Measurements from ENCODE around the gene INPP5B.
A peak's percentile ranks its signal among the peaks of the same experiment; 100 is the strongest.

The INPP5B gene

DNA sequence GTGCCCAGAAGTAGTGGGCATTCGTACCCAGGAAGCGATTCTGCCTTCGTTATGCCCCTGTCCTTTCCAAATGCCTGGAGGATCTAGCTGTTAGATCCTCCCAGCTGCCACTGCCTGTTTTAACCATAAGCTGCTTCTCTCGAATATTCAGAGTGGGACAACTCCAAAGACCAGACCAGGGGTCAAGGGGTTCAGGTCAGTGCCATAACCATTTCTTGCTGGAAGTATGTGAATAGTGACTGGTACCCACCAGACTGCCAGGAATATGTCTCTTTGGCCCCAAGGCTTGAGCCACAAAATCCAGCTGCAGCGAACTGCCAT is 86.5 kb downstream of the INPP5B start:
- peaks cover 31% of the 10 kb centered on the region for H3K79me2 ChIP-seq (ENCODE audit: insufficient read depth, low read length)
- no peaks in the 10 kb centered on the region for H3K27me3 ChIP-seq (ENCODE audit: insufficient read depth, low read length, poor library complexity, severe bottlenecking)
- peaks cover 22% of the 10 kb centered on the region; the same call in 1 of the 2 replicates for H3K36me3 ChIP-seq (ENCODE audit: insufficient read depth, low read length)
- no peaks in the 10 kb centered on the region for H3K9me2 ChIP-seq (replicated peaks; ENCODE audit: low read depth, low read length)
- H3K4me2 ChIP-seq (ENCODE audit: low read depth, low read length, poor library complexity, severe bottlenecking), result peak overlapping the region; percentile 73
- peak overlapping the region; percentile 94 for H3K4me3 ChIP-seq (ENCODE audit: low read length, poor library complexity, severe bottlenecking)
- H3K4me1 ChIP-seq (ENCODE audit: insufficient read depth, low read length, poor library complexity, severe bottlenecking), result peaks cover 25% of the 10 kb centered on the region
- H4K20me1 ChIP-seq (ENCODE audit: insufficient read depth, low read length, poor library complexity, severe bottlenecking), result peaks cover 14% of the 10 kb centered on the region
- H3K9me3 ChIP-seq (ENCODE audit: insufficient read depth, low read depth, low read length), result no peaks in the 10 kb centered on the region
- H2AFZ ChIP-seq (ENCODE audit: low read length), result 0 out of 2 replicates have a peak overlapping the region, but pooled peaks have one; percentile 14
- no peak for TF ChIP-seq EZH2phosphoT487 (IDR thresholded peaks at IDR 0.05; ENCODE audit: borderline replicate concordance)
- TF ChIP-seq, protein P1, sequence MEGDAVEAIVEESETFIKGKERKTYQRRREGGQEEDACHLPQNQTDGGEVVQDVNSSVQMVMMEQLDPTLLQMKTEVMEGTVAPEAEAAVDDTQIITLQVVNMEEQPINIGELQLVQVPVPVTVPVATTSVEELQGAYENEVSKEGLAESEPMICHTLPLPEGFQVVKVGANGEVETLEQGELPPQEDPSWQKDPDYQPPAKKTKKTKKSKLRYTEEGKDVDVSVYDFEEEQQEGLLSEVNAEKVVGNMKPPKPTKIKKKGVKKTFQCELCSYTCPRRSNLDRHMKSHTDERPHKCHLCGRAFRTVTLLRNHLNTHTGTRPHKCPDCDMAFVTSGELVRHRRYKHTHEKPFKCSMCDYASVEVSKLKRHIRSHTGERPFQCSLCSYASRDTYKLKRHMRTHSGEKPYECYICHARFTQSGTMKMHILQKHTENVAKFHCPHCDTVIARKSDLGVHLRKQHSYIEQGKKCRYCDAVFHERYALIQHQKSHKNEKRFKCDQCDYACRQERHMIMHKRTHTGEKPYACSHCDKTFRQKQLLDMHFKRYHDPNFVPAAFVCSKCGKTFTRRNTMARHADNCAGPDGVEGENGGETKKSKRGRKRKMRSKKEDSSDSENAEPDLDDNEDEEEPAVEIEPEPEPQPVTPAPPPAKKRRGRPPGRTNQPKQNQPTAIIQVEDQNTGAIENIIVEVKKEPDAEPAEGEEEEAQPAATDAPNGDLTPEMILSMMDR (conservative IDR thresholded peaks at IDR 0.05; ENCODE audit: low read length), result no peak
- no peaks in the 10 kb centered on the region for H3F3A ChIP-seq (ENCODE audit: low read depth)
- H3K9ac ChIP-seq (ENCODE audit: low read depth, low read length, poor library complexity, severe bottlenecking), result peak overlapping the region; percentile 80

DNA sequence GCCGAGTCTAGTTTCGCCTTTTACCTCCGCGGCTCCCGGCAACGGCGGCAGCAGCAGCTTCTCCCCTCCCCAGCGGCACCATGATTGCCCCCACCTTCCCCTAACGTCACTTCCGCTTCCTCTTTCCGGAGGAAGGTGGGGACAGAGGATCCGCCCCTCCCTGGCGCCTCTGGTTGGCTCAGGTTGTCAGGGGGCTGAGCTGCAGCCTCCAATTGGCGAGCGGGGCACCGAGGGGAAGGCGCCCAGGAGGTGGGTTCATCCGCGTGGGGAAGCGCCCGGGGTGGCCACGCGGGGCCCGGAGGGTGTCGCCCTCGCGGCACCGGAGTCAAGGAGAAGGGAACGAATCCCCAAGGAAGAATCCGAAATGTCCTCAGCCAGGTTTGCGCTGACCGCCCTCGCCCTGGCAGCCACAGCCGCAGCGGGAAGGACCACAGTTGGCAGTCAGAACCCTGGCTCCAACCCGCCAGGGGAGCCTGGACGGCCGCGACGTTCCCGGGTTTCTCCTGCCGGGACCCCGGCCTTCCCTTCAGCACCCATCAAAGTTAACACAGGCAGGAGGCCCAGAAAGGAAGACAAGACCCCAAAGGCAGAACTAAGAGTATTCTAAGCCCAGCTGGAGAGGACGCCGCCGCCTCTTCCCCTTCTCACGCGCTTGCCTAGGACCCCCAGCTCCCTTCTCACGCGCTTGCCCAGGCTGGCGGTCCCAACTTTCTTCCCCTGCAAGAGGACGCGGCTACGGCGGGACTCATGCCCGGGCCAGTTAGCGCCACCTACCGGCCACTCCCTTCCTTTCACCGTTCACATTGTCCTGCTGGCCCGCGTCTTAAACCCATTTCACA is 87.1 kb downstream of the INPP5B start, which contains the start of gene MTF1:
MTF1 (minus strand) TSS at position 86 of the 839 bp plus-strand sequence. CDS start 1,934 bp downstream, outside the sequence.
- no peak for TF ChIP-seq EZH2phosphoT487 (IDR thresholded peaks at IDR 0.05; ENCODE audit: borderline replicate concordance)
- TF ChIP-seq, protein P1 (conservative IDR thresholded peaks at IDR 0.05; ENCODE audit: low read length), result peak; percentile 84
- H3F3A ChIP-seq (ENCODE audit: low read depth), result no peaks in the 10 kb centered on the region
- H3K36me3 ChIP-seq (ENCODE audit: insufficient read depth, low read length), result peaks cover 19% of the 10 kb centered on the region; the same call in 1 of the 2 replicates
- H3K4me3 ChIP-seq (ENCODE audit: low read length, poor library complexity, severe bottlenecking), result peak within 1 kb of the TSS; percentile 94
- peaks cover 25% of the 10 kb centered on the region for H3K4me1 ChIP-seq (ENCODE audit: insufficient read depth, low read length, poor library complexity, severe bottlenecking)
- no peaks in the 10 kb centered on the region for H3K9me2 ChIP-seq (replicated peaks; ENCODE audit: low read depth, low read length)
- peak within 1 kb of the TSS; percentile 91 for H2AFZ ChIP-seq (ENCODE audit: low read length)
- peaks cover 36% of the 10 kb centered on the region for H3K79me2 ChIP-seq (ENCODE audit: insufficient read depth, low read length)
- H3K9ac ChIP-seq (ENCODE audit: low read depth, low read length, poor library complexity, severe bottlenecking), result peak within 1 kb of the TSS; percentile 85
- no peaks in the 10 kb centered on the region for H3K9me3 ChIP-seq (ENCODE audit: insufficient read depth, low read depth, low read length)
- no peaks in the 10 kb centered on the region for H3K27me3 ChIP-seq (ENCODE audit: insufficient read depth, low read length, poor library complexity, severe bottlenecking)
- H3K4me2 ChIP-seq (ENCODE audit: low read depth, low read length, poor library complexity, severe bottlenecking), result peak within 1 kb of the TSS; percentile 93
- H4K20me1 ChIP-seq (ENCODE audit: insufficient read depth, low read length, poor library complexity, severe bottlenecking), result peaks cover 14% of the 10 kb centered on the region

DNA sequence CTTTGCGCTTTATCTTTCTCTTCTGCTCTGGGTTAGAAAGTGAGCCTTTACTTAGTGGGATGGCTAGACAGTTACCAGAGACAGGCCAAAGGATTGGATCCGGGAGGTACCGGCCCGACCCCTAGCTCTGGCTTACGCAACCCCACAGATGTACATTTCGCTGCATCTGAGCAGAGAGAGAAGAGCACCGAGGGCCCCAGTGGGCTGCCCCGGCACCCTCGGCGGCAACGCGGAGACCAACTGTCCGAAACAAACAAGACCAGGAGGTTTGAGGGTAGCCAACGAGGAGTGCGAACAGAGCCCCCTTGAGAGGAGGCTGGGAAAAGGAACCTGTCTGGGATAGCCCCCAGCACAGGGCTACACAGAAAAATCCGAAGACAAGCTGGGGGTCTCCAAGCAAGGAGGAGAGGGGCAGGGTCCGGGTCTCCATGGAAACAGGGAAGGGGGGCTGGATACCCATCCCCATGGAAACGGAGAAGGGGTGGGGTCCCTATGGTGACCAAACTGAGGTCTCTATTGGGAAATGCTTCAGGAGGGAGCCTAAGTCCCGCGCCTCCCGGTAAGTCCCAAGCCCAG is 87.8 kb downstream of the INPP5B start:
- Histone ChIP-seq H3K9ac (ENCODE audit: low read depth, low read length, poor library complexity, severe bottlenecking) (peak overlapping the region; percentile 85), H3K36me3 (ENCODE audit: insufficient read depth, low read length) (peaks cover 15% of the 10 kb centered on the region; the same call in 1 of the 2 replicates), H3F3A (ENCODE audit: low read depth) (no peaks in the 10 kb centered on the region), H3K4me2 (ENCODE audit: low read depth, low read length, poor library complexity, severe bottlenecking) (peak overlapping the region; percentile 93), H2AFZ (ENCODE audit: low read length) (peak overlapping the region; percentile 76), H3K9me2 (replicated peaks; ENCODE audit: low read depth, low read length) (no peaks in the 10 kb centered on the region), H3K79me2 (ENCODE audit: insufficient read depth, low read length) (peaks cover 36% of the 10 kb centered on the region), H3K4me3 (ENCODE audit: low read length, poor library complexity, severe bottlenecking) (peak overlapping the region; percentile 94), H3K4me1 (ENCODE audit: insufficient read depth, low read length, poor library complexity, severe bottlenecking) (peaks cover 30% of the 10 kb centered on the region), H3K9me3 (ENCODE audit: insufficient read depth, low read depth, low read length) (no peaks in the 10 kb centered on the region), H3K27me3 (ENCODE audit: insufficient read depth, low read length, poor library complexity, severe bottlenecking) (no peaks in the 10 kb centered on the region), H4K20me1 (ENCODE audit: insufficient read depth, low read length, poor library complexity, severe bottlenecking) (peaks cover 14% of the 10 kb centered on the region)
- TF ChIP-seq, protein P1 (conservative IDR thresholded peaks at IDR 0.05; ENCODE audit: low read length), result no peak
- no peak for TF ChIP-seq EZH2phosphoT487 (IDR thresholded peaks at IDR 0.05; ENCODE audit: borderline replicate concordance)

Measured in Loucy (cell line).